ENCODE measurements around the gene ZNF516.

GRCh38 chr18:76445275-76445674 is 49.8 kb downstream of the ZNF516 start:
- no peak for TF ChIP-seq CTCF (IDR thresholded peaks at IDR 0.05)
- TF ChIP-seq POLR2A (IDR thresholded peaks at IDR 0.05), result no peak
- TF ChIP-seq EP300 (IDR thresholded peaks at IDR 0.05), result no peak
